IMR-90 (cell line): Measurements from ENCODE around the gene JAKMIP3. TPM values are rescaled to one million over a fixed set of nuclear protein-coding genes. Genes with fewer than 3 reads are reported as not detected.

Experiments
- ATAC-seq: fragments of 200-7000 bp; cut with Tn5 transposase; 2 replicates; pipeline ENCODE4 v1.9.1; 2020; ENCODE audit warnings: low read depth, mild to moderate bottlenecking, moderate library complexity
- BruUV-seq: library from RNA; stranded (reverse); fragments of 400-500 nt; replicated peaks from 2 replicates; lab custom pipeline; 2021; lab: Mats Ljungman, UMichigan
- CTCF ChIA-PET: fragments of 300-600 bp; formaldehyde crosslinking; extraction: SDS; loops from one replicate; lab custom pipeline; 2021; ENCODE audit warnings: antibody characterized with exemption; lab: Yijun Ruan, JAX
- POLR2A ChIA-PET: fragments of 300-600 bp; sonication (Branson Sonifier 250); formaldehyde crosslinking; loops from one replicate; lab custom pipeline; 2022; ENCODE audit warnings: antibody characterized with exemption; ENCODE audit not compliant: unreplicated experiment; lab: Charles Lee
- DNase-seq: peaks from one replicate; pipeline ENCODE4 v3.0.0; 2013
- H2AFZ ChIP-seq: replicated peaks from 2 replicates; pipeline ENCODE3; 2013; ENCODE audit warnings: low read length, mild to moderate bottlenecking; ENCODE audit not compliant: poor library complexity
- H2AK5ac ChIP-seq: 2 replicates; pipeline ENCODE4 v1.6.1; 2013; ENCODE audit warnings: low read depth, low read length, inconsistent platforms
- H2AK9ac ChIP-seq: replicated peaks from 2 replicates; pipeline ENCODE3; 2013; ENCODE audit warnings: mild to moderate bottlenecking, low read depth, low read length, moderate library complexity; ENCODE audit not compliant: poor library complexity
- H2BK120ac ChIP-seq: 2 replicates; pipeline ENCODE4 v1.6.1; 2013; ENCODE audit warnings: low read depth, low read length, inconsistent platforms
- H2BK15ac ChIP-seq: 3 replicates; pipeline ENCODE4 v1.6.1; 2013; ENCODE audit warnings: low read depth, low read length, inconsistent platforms
- H2BK20ac ChIP-seq: 2 replicates; pipeline ENCODE4 v1.6.1; 2013; ENCODE audit warnings: low read depth, mild to moderate bottlenecking, inconsistent platforms, low read length, moderate library complexity
- H2BK5ac ChIP-seq: 2 replicates; pipeline ENCODE4 v1.6.1; 2013; ENCODE audit warnings: mild to moderate bottlenecking, low read depth, low read length, inconsistent platforms; ENCODE audit not compliant: poor library complexity, severe bottlenecking
- H3K14ac ChIP-seq: replicated peaks from 2 replicates; pipeline ENCODE4 v1.6.1; 2013; ENCODE audit warnings: low read depth, low read length, inconsistent platforms
- H3K18ac ChIP-seq: 2 replicates; pipeline ENCODE4 v1.6.1; 2013; ENCODE audit warnings: low read depth, low read length, control low read depth
- H3K23ac ChIP-seq: 2 replicates; pipeline ENCODE4 v1.6.1; 2013; ENCODE audit warnings: low read depth, low read length, inconsistent platforms
- H3K27ac ChIP-seq: 2 replicates; pipeline ENCODE4 v1.5.1; 2013; ENCODE audit warnings: mild to moderate bottlenecking, control low read depth, low read length; ENCODE audit not compliant: insufficient read depth
- H3K27me3 ChIP-seq: 2 replicates; pipeline ENCODE4 v1.6.1; 2013; ENCODE audit warnings: low read length; ENCODE audit not compliant: control insufficient read depth, insufficient read depth
- H3K36me3 ChIP-seq: 2 replicates; pipeline ENCODE4 v1.6.1; 2013; ENCODE audit warnings: low read length, mixed read lengths; ENCODE audit not compliant: control insufficient read depth, insufficient read depth
- H3K4ac ChIP-seq: 2 replicates; pipeline ENCODE4 v1.6.1; 2013; ENCODE audit warnings: low read depth, low read length, inconsistent platforms
- H3K4me1 ChIP-seq: 2 replicates; pipeline ENCODE4 v1.6.1; 2013; ENCODE audit warnings: low read length, mixed read lengths; ENCODE audit not compliant: control insufficient read depth, insufficient read depth
- H3K4me2 ChIP-seq: 2 replicates; pipeline ENCODE4 v1.6.1; 2013; ENCODE audit warnings: low read depth, mild to moderate bottlenecking, control low read depth, low read length, moderate library complexity
- H3K4me3 ChIP-seq: 2 replicates; pipeline ENCODE4 v1.5.1; 2013; ENCODE audit warnings: low read depth, mild to moderate bottlenecking, control low read depth, low read length, moderate library complexity; ENCODE audit not compliant: insufficient read depth
- H3K56ac ChIP-seq: 2 replicates; pipeline ENCODE4 v1.6.1; 2013; ENCODE audit warnings: low read length, inconsistent platforms; ENCODE audit not compliant: insufficient read depth; ENCODE audit errors: extremely low read depth
- H3K79me1 ChIP-seq, 2 experiments: 2 replicates each; pipeline ENCODE4 v1.6.1; 2013; ENCODE audit warnings: low read length in 2 of 2, inconsistent platforms in 1 of 2, low read depth in 1 of 2
- H3K9ac ChIP-seq: 2 replicates; pipeline ENCODE4 v1.6.1; 2013; ENCODE audit warnings: low read depth, low read length, control low read depth
- H3K9me1 ChIP-seq: 2 replicates; pipeline ENCODE4 v1.6.1; 2013; ENCODE audit warnings: low read length, inconsistent platforms; ENCODE audit not compliant: insufficient read depth
- H3K9me3 ChIP-seq: 2 replicates; pipeline ENCODE4 v1.6.1; 2013; ENCODE audit warnings: low read length; ENCODE audit not compliant: control insufficient read depth, insufficient read depth
- H4K20me1 ChIP-seq: 2 replicates; pipeline ENCODE4 v1.6.1; 2013; ENCODE audit warnings: low read length, inconsistent platforms; ENCODE audit not compliant: insufficient read depth
- H4K5ac ChIP-seq: 2 replicates; pipeline ENCODE4 v1.6.1; 2013; ENCODE audit warnings: mild to moderate bottlenecking, low read depth, low read length, control low read depth
- H4K8ac ChIP-seq, 2 experiments: 2 replicates each; pipeline ENCODE4 v1.6.1; 2013; ENCODE audit warnings: low read depth in 2 of 2, low read length in 2 of 2, control low read depth in 1 of 2, inconsistent platforms in 1 of 2
- H4K91ac ChIP-seq: 2 replicates; pipeline ENCODE4 v1.6.1; 2013; ENCODE audit warnings: low read depth, low read length, inconsistent platforms; ENCODE audit not compliant: insufficient read depth
- BHLHE40 ChIP-seq: fragments of 150-350 bp; IDR thresholded peaks from 2 replicates; pipeline ENCODE4 v1.6.1; 2016; ENCODE audit warnings: mild to moderate bottlenecking, low read depth, low read length
- CHD1 ChIP-seq: IDR thresholded peaks from 2 replicates; pipeline ENCODE4 v1.6.1; 2012; ENCODE audit warnings: low read depth, low read length, improper control_type of control experiment
- MAFK ChIP-seq: IDR thresholded peaks from 2 replicates; pipeline ENCODE4 v1.6.1; 2012; ENCODE audit warnings: low read depth, low read length, improper control_type of control experiment
- MAZ ChIP-seq: IDR thresholded peaks from 2 replicates; pipeline ENCODE4 v1.6.1; 2012; ENCODE audit warnings: low read depth, mild to moderate bottlenecking, low read length, improper control_type of control experiment, moderate library complexity, borderline replicate concordance
- MXI1 ChIP-seq: IDR thresholded peaks from 2 replicates; pipeline ENCODE4 v1.6.1; 2012; ENCODE audit warnings: low read depth, mild to moderate bottlenecking, low read length, moderate library complexity, borderline replicate concordance
- RCOR1 ChIP-seq: IDR thresholded peaks from 2 replicates; pipeline ENCODE4 v1.6.1; 2012; ENCODE audit warnings: mild to moderate bottlenecking, low read length, improper control_type of control experiment; ENCODE audit not compliant: insufficient replicate concordance
- RFX5 ChIP-seq: IDR thresholded peaks from 2 replicates; pipeline ENCODE4 v1.8.0; 2012; ENCODE audit warnings: low read depth, mild to moderate bottlenecking, low read length, moderate library complexity
- WGBS, 2 experiments: methylation state at CpG; one replicate each; pipeline versions ENCODE4 v1.1.5 to v1.1.7; 2013; ENCODE audit warnings: missing lambda C conversion rate in 2 of 2; ENCODE audit not compliant: insufficient read length in 1 of 2; ENCODE audit errors: extremely low coverage in 2 of 2; 5-methylcytosine and 5-hydroxymethylcytosine counted together
- dilution Hi-C: fragments of 300-500 bp; cut with HindIII; formaldehyde crosslinking; loops from one replicate; pipeline ENCODE4 v1.14.3; 2018; ENCODE audit warnings: low sequenced_read_pairs; ENCODE audit not compliant: unreplicated experiment
- in situ Hi-C: fragments of 300-500 bp; cut with MboI; formaldehyde crosslinking; loops from 3 replicates; pipeline ENCODE4 v1.14.3; 2019; ENCODE audit warnings: low sequenced_read_pairs, inconsistent platforms, mixed read lengths
- intact Hi-C: fragments of 100-400 bp; cut with micrococcal nuclease; formaldehyde crosslinking; loops from 2 replicates; pipeline ENCODE4 v1.10.0; 2022
- polyA plus RNA-seq, 3 experiments: library from polyadenylated mRNA; depleted of rRNA; stranded (reverse); fragments of >200 nt; gene quantifications; 2 replicates each; pipeline ENCODE4 v1.2.3, GENCODE V29; 2012; ENCODE audit warnings: low replicate concordance in 1 of 3
- total RNA-seq: library from RNA; depleted of rRNA; stranded (reverse); fragments of >200 nt; gene quantifications from 2 replicates; pipeline ENCODE4 v1.2.3, GENCODE V29; 2012

The JAKMIP3 gene
- total and polyA plus RNA-seq, 2 of the 4 experiments (the other 2 are of a cell fraction), result under 0.01 to 0.22 TPM

DNA sequence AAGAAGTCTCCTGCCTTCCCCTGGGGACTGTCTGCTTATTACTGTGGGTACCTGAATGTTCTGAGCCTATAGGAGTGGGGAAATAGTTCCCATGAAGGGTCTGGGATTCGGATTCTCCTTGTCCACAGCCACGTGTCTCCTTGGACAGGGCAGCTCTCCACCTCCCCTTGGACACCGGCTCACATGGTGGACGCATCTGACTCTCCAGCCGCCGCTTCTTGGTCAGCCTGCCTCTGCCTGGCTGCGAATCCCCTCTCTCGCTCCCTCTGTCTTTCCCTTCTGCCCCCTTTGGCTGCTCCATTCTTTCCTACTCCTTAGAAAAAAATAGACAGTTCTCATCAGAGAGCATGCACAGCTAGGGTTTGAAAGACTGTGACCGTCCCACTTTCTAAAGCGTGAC lies 46.9 kb downstream of the JAKMIP3 start:
- no TSS peak for BruUV-seq
- no peak overlapping the region for H4K5ac ChIP-seq
- H2BK15ac ChIP-seq, result no peak overlapping the region
- H3K4me2 ChIP-seq, result no peak overlapping the region
- peaks cover 12% of the 10 kb centered on the region for H3K27me3 ChIP-seq
- no peak overlapping the region for H3K9ac ChIP-seq
- no peaks in the 10 kb centered on the region for H3K9me1 ChIP-seq
- no peak overlapping the region for H3K18ac ChIP-seq
- H2BK20ac ChIP-seq, result no peak overlapping the region
- H4K8ac ChIP-seq, result no peak overlapping the region
- no peak overlapping the region for H2AFZ ChIP-seq
- in situ Hi-C loops (no loop called here), dilution Hi-C loops (no loop called here), intact Hi-C loops (no loop called here)
- H3K23ac ChIP-seq, result no peak overlapping the region
- no peak overlapping the region for H3K4ac ChIP-seq
- no peaks in the 10 kb centered on the region for H4K20me1 ChIP-seq
- no peaks in the 10 kb centered on the region for H3K9me3 ChIP-seq
- no peak overlapping the region for H2BK120ac ChIP-seq
- no peak overlapping the region for H3K14ac ChIP-seq
- no peaks in the 10 kb centered on the region for H3K4me1 ChIP-seq
- H4K91ac ChIP-seq, result no peak overlapping the region
- no peak overlapping the region for H2BK5ac ChIP-seq
- no peak overlapping the region for H3K4me3 ChIP-seq
- POLR2A ChIA-PET, result no interaction called here
- no peak overlapping the region for H3K27ac ChIP-seq
- no peak overlapping the region for H2AK9ac ChIP-seq
- 64% methylated on average over 7 of the region's 10 CpGs; no CpG with 5 or more reads in 1 of the 2 experiments for WGBS, 2 experiments
- TF ChIP-seq RCOR1 (no peak), MXI1 (no peak), RFX5 (no peak), CHD1 (no peak), MAZ (no peak), MAFK (no peak), BHLHE40 (no peak)
- ATAC-seq, result no peak
- CTCF ChIA-PET, result no interaction called here
- H3K79me1 ChIP-seq, result no peaks in the 10 kb centered on the region
- no peaks in the 10 kb centered on the region for H3K36me3 ChIP-seq
- DNase-seq, result no peak
- no peak overlapping the region for H3K56ac ChIP-seq
- no peak overlapping the region for H2AK5ac ChIP-seq
